GM18502 (cell line): ENCODE measurements around the gene MAML2.

Experiments
- ATAC-seq: cut with Tn5 transposase; IDR thresholded peaks from one replicate; pipeline ENCODE4 v1.9.1; 2021; ENCODE audit warnings: mild to moderate bottlenecking; ENCODE audit not compliant: unreplicated experiment, poor library complexity

Gene MAML2

GRCh38 chr11:96339706-96340554 lies 3.1 kb downstream of the MAML2 start:
- ATAC-seq, result no peak

DNA sequence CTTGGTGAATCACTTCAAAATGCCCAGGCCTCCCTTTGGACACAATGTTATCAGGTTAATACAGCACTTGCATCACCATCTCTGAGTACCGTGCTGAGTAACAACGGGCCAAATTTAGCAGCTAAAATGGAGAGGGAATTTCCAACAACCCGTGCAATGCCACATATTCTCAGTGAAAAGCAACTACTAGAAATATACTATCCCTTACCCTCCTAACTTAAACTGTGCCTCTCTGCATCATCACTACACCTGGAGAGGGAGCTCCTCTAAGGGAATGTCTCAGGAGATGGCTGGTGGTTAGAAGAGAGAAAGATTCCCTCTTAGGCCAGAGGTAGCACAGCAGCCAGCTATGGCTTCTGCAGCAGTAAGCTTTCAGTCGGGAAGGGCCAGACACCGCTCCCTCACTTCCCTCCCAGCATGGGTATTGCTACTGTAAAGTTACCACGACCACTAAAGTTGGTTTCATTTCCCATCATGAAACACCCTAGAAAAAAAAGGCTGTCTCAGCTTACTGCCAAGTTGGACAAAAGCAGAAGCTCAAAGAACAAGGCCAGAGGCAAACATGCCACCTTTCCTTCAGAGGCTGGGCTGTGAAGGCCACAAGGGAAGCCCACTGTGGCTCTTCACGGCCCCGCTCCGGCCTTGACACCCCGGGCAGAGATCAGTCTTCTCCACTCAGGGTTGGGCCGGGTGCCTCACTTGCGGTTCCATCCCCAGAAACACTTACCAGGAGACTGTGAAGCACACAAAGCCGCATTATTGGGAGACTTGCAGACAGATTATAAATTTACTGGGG lies 3.9 kb downstream of the MAML2 start:
- ATAC-seq, result peak; percentile 49

DNA sequence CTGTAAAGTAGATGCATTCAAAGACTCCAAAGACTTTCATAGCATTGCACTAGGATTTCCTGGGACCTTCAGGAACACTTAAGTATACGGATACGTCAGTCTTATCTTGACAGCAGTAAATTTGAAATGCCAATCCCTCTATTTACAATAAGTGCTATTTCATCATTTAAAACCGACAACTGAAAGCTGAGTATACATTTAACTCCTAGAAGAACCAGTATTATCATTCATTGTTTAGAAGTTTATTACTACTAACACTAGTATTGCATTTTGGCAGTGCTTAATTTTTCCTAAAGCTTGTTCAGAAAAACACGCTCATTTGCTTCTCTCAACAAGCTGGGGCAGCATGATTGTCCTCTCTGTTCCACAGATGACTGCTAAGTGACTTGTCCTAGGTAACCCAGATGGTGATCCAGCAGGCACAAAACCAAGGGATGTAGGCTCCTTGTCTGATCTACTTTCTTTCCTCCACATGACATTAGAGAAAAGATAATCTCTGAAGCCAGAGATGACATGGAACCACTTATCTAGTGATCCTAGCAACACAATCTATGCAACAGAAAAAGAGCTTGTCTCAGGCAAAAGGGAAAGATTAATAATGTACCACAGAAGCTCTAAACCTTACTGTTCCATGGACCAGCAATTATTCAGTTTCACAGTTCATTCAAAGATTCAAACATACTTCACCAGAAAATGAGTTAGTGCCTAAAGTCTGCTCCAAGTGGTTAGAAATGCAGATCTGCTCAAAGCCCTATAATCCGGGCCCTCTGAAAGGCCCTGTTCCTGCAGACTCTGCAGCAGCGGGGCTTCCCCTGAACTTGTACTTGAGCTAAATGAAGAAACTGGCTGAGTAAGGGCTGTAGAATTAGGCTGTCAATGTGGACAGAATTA lies 5.2 kb downstream of the MAML2 start:
- ATAC-seq, result peak; percentile 35

- no peak for ATAC-seq
These were observed 7.6 kb downstream of the MAML2 start for GRCh38 chr11:96335388-96335787.

DNA sequence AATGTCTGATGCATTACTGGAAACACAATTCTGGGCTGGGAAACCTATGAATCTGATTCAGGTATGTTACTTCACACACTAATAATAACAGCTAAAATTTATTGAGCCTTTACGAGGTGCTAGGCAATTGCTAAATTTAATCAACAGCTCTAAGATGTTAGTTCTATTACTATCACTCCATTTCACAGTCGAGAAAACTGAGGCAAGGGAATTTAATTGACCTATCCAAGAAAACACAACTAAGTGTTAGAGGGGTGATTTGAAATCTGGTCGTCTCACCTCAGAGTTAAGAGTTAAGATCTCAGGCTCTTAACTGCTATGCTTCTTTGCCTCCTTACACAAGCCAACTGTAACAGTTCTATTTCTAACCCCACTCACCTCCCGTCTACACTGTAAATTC lies 8.8 kb downstream of the MAML2 start:
- ATAC-seq, result no peak

GRCh38 chr11:96333191-96333719 lies 9.7 kb downstream of the MAML2 start:
- ATAC-seq, result no peak

GRCh38 chr11:96332126-96332771 lies 10.7 kb downstream of the MAML2 start:
- no peak for ATAC-seq

GRCh38 chr11:96331699-96332116 lies 11.3 kb downstream of the MAML2 start:
- no peak for ATAC-seq

DNA sequence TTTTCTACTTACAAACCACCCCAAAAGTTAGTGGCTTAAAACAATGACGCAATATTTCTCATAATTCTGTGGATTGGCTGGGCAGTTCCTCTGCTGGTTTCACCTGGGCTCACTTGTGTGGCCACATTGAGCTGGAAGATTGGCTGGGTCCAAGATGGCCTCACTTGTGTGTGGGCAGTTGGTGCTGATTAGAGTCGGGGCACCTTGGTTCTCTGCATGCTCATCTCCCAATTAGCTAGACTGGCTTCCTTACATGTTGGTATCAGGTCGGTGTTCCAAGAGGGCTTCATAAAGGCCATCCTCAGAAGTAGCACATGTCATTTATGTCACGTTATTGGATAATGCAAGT lies 12.5 kb downstream of the MAML2 start:
- ATAC-seq, result no peak

DNA sequence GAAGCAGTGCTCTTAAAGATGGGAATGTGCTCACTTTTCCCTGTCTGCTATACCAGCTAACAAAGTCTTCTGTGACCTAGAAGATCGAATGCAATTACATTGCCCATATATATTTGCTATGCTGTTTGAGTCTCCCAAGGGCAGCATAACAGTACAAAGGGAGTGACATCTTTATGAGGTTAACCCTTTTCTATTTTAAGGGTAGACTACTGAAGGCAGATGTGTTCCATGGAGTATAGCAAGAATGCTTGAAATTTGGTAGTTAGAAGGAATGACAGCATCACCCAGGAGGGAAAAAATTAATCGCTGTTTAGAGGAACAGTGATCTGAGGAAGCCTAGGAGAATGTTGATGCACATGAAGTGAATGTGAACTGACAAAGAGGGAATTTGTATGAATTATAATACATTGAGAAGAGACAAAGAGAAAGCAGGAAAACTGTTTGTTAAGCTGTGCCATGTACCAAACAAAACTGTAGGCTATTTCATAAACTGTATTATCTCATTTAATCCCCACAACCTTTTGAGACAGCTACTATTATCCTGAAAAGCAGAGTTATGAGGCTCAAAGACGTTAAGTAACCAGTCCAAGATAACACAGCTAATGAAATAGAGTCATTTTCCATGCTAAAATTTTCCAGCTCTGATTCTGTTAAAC lies 13.0 kb downstream of the MAML2 start:
- no peak for ATAC-seq

GRCh38 chr11:96329419-96329818 lies 13.6 kb downstream of the MAML2 start:
- no peak for ATAC-seq

GRCh38 chr11:96328395-96329010 lies 14.5 kb downstream of the MAML2 start:
- no peak for ATAC-seq

DNA sequence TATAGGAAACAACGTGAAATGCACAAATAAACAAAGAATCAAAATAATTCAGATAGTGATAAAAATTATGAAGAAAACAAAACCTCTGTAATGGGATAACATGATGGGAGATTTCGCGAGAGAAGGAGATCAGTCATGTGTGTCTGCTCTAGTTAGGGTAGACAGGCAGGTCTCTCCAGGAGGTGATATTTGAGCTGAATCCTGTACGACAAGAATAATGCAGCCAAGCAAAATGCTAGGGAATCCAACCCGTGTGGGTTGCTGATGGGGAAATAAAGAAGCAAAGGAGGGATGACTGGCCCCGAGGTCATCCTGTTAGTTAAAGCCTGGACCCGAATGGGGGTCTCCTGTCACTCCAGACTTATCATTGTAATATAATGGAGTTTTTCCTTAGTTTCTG lies 16.0 kb downstream of the MAML2 start:
- ATAC-seq, result no peak

- no peak for ATAC-seq
These were observed 18.1 kb downstream of the MAML2 start for GRCh38 chr11:96324912-96325311.

- ATAC-seq, result no peak
These were observed 19.4 kb downstream of the MAML2 start for GRCh38 chr11:96323642-96323985.

DNA sequence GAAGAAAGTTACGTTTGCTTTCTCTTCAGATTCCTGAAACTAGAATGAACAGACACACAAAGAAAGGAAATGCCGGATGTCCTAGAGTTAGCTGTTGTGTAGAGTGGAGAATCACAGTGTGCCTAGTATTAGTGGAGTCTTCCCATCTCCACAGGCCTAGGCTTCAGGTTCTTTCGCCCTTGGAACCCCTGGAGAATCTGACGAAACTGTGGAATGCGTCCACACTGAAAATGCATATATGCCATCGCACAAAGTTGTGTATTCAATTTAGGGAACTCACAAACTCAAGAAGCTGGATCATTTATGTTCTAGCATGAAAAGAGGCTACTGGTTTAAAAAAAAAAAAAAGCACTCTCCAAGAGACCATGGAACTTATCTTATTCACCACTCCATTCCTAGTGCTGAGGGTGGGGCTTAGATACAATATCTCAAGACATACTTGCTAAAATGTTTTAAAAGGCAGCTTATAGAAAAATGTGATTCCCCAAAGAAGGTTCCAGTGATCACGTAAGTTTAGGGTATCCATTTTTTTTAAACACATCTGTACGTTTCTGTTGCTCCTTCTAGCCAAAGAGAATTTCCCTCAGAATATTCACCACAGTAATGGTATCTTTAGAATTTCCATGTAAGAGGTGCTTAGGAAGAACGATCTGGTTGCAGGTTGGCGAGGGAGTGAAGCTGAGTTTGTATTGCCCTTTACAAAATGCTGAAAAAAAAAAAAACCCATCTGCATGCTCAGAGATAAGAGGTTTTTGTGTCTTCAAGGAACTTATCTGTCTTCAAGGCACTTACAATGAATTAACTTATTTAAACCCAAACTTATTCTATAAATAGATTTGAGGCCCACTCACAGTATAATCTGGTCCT lies 20.0 kb downstream of the MAML2 start:
- ATAC-seq, result no peak

- ATAC-seq, result no peak
These were observed 21.9 kb downstream of the MAML2 start for GRCh38 chr11:96321091-96321490.
